Measurements from ENCODE around the gene ARAP2.

ARAP2 gene

DNA sequence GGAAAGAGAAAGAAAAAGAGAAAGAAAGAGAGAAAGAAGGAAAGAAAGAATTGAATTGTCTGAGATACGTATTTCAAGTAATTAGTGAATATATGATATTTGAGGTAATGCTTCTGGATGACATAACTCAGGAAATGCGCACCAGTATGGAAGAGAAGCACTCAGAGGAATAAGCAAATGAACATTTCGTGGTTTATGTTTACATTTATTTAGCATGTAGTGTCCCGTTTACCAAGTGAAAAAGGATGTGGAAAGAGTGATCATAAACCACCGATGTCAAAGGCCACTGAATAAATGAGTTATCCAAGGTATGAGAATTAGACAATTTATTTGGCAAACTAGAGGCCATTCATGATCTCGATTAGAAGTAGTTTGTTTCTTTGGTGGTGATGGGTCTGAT lies 200.4 kb downstream of the ARAP2 start:
- Histone ChIP-seq H4K20me1 (ENCODE audit: insufficient read depth, low read length) (no peaks in the 10 kb centered on the region), H3K9me2 (ENCODE audit: low read depth, low read length) (no peaks in the 10 kb centered on the region), H3K4me2 (ENCODE audit: low read length) (no peak overlapping the region), H2AFZ (ENCODE audit: low read length) (no peak overlapping the region), H3K36me3 (ENCODE audit: insufficient read depth, low read length) (no peaks in the 10 kb centered on the region), H3F3A (ENCODE audit: insufficient read depth, low read length) (no peaks in the 10 kb centered on the region), H3K27ac (ENCODE audit: low read depth, low read length, poor library complexity, severe bottlenecking) (no peak overlapping the region), H3K4me3 (ENCODE audit: low read depth, low read length, poor library complexity, severe bottlenecking) (no peak overlapping the region), H3K9me3 (ENCODE audit: low read length) (no peaks in the 10 kb centered on the region), H3K79me2 (ENCODE audit: insufficient read depth, low read length) (no peaks in the 10 kb centered on the region), H3K27me3 (ENCODE audit: insufficient read depth, low read length) (no peaks in the 10 kb centered on the region), H3K4me1 (ENCODE audit: insufficient read depth, low read length, severe bottlenecking) (peaks cover 4% of the 10 kb centered on the region), H3K9ac (ENCODE audit: low read length) (no peak overlapping the region)
- TF ChIP-seq, protein P1, sequence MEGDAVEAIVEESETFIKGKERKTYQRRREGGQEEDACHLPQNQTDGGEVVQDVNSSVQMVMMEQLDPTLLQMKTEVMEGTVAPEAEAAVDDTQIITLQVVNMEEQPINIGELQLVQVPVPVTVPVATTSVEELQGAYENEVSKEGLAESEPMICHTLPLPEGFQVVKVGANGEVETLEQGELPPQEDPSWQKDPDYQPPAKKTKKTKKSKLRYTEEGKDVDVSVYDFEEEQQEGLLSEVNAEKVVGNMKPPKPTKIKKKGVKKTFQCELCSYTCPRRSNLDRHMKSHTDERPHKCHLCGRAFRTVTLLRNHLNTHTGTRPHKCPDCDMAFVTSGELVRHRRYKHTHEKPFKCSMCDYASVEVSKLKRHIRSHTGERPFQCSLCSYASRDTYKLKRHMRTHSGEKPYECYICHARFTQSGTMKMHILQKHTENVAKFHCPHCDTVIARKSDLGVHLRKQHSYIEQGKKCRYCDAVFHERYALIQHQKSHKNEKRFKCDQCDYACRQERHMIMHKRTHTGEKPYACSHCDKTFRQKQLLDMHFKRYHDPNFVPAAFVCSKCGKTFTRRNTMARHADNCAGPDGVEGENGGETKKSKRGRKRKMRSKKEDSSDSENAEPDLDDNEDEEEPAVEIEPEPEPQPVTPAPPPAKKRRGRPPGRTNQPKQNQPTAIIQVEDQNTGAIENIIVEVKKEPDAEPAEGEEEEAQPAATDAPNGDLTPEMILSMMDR (IDR thresholded peaks at IDR 0.05; ENCODE audit: low read length): no peak
- TF ChIP-seq EZH2 (IDR thresholded peaks at IDR 0.05; ENCODE audit: borderline replicate concordance, low read length): no peak

DNA sequence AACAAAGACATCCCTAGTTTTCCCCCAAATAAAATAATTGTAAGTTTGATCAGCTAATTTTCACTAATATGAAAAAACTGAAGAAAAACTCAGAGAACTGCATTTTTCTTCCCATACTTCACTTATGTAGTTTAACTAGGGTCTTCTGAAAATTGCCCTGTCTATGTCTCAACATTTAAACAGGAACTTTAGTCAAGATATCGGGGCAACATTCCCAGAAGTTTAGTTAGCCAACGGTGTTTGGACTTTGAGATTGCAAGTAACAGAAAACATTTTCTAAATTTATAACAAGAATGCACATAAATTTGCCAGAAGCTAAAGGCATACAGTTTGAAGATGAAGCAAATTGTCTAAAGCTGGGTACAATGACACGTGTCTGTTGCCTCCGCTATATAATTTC lies 201.1 kb downstream of the ARAP2 start:
- no peak overlapping the region for H3K4me2 ChIP-seq (ENCODE audit: low read length)
- no peak for TF ChIP-seq EZH2 (IDR thresholded peaks at IDR 0.05; ENCODE audit: borderline replicate concordance, low read length)
- TF ChIP-seq, protein P1 (IDR thresholded peaks at IDR 0.05; ENCODE audit: low read length): no peak

DNA sequence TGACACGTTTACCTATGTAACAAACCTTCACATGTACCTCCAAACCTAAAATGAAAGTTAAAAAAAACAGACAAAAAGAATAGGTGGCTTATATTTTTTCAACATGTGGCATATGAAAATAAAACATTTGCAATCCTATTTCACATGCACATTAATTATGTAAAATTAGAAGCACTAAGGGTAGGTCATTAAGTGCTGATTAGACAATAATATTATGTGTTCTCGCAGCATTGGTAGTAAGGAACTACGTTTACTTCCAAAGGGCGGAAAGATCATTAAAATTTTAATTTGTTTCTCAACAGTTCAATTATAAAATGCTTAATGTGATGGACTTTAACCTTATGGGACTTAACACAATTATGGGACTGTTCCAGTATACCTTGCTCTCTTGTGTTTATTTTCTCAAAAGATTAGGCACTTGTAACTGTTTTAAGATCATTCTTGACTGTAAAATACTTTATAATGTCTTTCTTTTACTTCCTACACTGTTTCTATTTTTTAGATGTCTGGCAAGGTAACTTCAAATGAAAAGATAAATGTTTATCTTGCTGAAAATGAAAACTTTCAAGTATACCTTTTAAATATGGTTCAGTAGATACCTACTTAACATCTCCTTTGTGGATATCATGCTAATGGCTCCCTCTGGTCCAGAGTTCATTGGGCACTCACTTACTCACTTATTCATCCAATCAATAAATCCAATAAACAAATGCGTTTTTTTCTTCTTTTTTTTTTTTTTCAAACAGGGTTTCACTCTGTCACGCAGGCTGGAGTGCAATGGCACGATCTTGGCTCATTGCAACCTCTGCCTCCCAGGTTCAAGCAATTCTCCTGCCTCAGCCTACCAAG lies 202.0 kb downstream of the ARAP2 start:
- Histone ChIP-seq H3K4me1 (ENCODE audit: insufficient read depth, low read length, severe bottlenecking) (peaks cover 4% of the 10 kb centered on the region), H4K20me1 (ENCODE audit: insufficient read depth, low read length) (no peaks in the 10 kb centered on the region), H3F3A (ENCODE audit: insufficient read depth, low read length) (no peaks in the 10 kb centered on the region), H3K36me3 (ENCODE audit: insufficient read depth, low read length) (no peaks in the 10 kb centered on the region), H3K9ac (ENCODE audit: low read length) (no peak overlapping the region), H3K27ac (ENCODE audit: low read depth, low read length, poor library complexity, severe bottlenecking) (no peak overlapping the region), H3K4me3 (ENCODE audit: low read depth, low read length, poor library complexity, severe bottlenecking) (no peak overlapping the region), H3K4me2 (ENCODE audit: low read length) (no peak overlapping the region), H3K27me3 (ENCODE audit: insufficient read depth, low read length) (no peaks in the 10 kb centered on the region), H3K9me2 (ENCODE audit: low read depth, low read length) (no peaks in the 10 kb centered on the region), H2AFZ (ENCODE audit: low read length) (no peak overlapping the region), H3K79me2 (ENCODE audit: insufficient read depth, low read length) (no peaks in the 10 kb centered on the region), H3K9me3 (ENCODE audit: low read length) (no peaks in the 10 kb centered on the region)
- no peak for TF ChIP-seq EZH2 (IDR thresholded peaks at IDR 0.05; ENCODE audit: borderline replicate concordance, low read length)
- TF ChIP-seq, protein P1 (IDR thresholded peaks at IDR 0.05; ENCODE audit: low read length): no peak

More for the DNA sequence above, 201.1 kb downstream of the ARAP2 start:
- Histone ChIP-seq H3K27ac (ENCODE audit: low read depth, low read length, poor library complexity, severe bottlenecking) (no peak overlapping the region), H3K27me3 (ENCODE audit: insufficient read depth, low read length) (no peaks in the 10 kb centered on the region), H3F3A (ENCODE audit: insufficient read depth, low read length) (no peaks in the 10 kb centered on the region), H3K9me3 (ENCODE audit: low read length) (no peaks in the 10 kb centered on the region), H4K20me1 (ENCODE audit: insufficient read depth, low read length) (no peaks in the 10 kb centered on the region), H2AFZ (ENCODE audit: low read length) (no peak overlapping the region), H3K9ac (ENCODE audit: low read length) (no peak overlapping the region), H3K4me3 (ENCODE audit: low read depth, low read length, poor library complexity, severe bottlenecking) (no peak overlapping the region), H3K9me2 (ENCODE audit: low read depth, low read length) (no peaks in the 10 kb centered on the region), H3K4me1 (ENCODE audit: insufficient read depth, low read length, severe bottlenecking) (peaks cover 4% of the 10 kb centered on the region), H3K79me2 (ENCODE audit: insufficient read depth, low read length) (no peaks in the 10 kb centered on the region), H3K36me3 (ENCODE audit: insufficient read depth, low read length) (no peaks in the 10 kb centered on the region)
